CD4-positive, alpha-beta T cell treated with Interleukin-15 for 1 hour (primary cell): ENCODE data around the gene DRC1.

Experiments
- DNase-seq: peaks from one replicate; pipeline ENCODE4 v3.0.0-alpha.2; 2020

Gene DRC1

GRCh38 chr2:26495705-26496297 lies 94.1 kb downstream of the DRC1 start:
- DNase-seq = no peak

DNA sequence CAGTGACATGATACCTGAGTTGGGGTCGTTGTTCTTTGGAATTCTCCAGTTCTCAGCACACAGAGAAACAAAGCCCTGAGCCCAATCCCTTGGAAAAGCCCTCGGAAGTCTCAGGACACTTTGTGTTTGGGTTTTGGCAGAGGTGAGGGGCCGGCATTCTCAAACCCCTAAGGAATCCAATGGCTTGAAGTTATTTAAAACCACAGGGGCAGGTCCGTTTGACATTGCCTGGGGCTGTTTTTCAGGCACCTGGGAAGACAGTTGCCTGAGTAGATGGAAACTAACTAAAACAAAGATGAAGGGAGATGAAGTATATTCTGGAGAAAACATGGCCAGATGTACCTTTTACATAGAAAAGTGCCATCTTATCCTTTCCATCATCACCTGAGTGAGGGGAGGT lies 98.7 kb downstream of the DRC1 start:
- no peak for DNase-seq

GRCh38 chr2:26503231-26503880 lies 101.6 kb downstream of the DRC1 start:
- DNase-seq = peak; percentile 71

GRCh38 chr2:26504002-26504401 lies 102.3 kb downstream of the DRC1 start:
- no peak for DNase-seq

DNA sequence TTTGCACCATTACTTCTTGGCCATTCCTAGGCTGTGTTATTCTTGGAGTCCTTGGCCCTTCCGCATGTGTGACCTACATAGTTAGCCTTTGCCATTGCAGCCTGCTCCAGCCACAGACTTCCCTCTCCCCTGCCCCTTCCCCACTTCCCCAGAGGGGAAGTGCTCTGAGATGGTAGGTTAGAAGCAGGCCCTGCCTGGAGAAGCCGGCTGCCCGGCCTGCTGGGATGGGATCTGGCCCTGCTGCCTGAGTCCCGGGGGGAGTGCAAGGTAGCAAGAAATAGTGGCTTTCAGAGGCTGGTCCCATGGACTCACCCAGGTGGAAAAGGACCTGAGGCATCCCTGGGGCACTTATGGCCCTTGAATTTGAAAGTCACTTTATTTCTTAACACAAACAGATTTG lies 104.6 kb downstream of the DRC1 start:
- no peak for DNase-seq
